ENCODE results near the gene SET.
A peak's percentile ranks its signal among the peaks of the same experiment; 100 is the strongest.

Gene SET

DNA sequence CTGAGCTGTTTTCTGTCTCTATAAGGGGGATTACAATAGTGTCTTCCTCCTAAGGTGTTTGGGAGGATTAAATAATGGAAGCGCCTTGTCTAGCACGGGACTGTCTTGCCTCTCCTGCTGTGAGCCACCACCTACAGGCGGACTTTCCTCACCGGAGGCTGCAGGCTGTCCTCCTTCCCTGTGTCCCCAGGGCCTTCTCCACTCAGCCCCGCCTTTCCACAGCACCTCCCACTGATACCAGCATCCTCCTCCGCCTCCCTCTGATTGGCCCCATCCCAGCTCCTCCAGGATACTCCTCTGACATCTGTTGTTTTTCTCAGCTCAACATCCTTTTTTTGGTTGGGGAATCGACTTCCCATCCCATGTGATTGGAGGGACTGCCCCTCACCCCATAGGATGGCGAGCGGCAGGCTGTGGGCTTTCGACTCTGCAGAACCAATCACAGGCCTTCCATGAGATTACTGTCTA, 35.8 kb downstream of the SET start:
- Mint-ChIP-seq H3K27me3 (no peaks in the 10 kb centered on the region), H3K27ac (peak overlapping the region; percentile 94), H3K4me3 (peak overlapping the region; percentile 86), H3K9me3 (no peaks in the 10 kb centered on the region), H3K36me3 (ENCODE audit: low read depth) (peaks cover 35% of the 10 kb centered on the region), H3K4me1 (ENCODE audit: low read depth) (peaks cover 39% of the 10 kb centered on the region)
- DNase-seq: peak; percentile 55

DNA sequence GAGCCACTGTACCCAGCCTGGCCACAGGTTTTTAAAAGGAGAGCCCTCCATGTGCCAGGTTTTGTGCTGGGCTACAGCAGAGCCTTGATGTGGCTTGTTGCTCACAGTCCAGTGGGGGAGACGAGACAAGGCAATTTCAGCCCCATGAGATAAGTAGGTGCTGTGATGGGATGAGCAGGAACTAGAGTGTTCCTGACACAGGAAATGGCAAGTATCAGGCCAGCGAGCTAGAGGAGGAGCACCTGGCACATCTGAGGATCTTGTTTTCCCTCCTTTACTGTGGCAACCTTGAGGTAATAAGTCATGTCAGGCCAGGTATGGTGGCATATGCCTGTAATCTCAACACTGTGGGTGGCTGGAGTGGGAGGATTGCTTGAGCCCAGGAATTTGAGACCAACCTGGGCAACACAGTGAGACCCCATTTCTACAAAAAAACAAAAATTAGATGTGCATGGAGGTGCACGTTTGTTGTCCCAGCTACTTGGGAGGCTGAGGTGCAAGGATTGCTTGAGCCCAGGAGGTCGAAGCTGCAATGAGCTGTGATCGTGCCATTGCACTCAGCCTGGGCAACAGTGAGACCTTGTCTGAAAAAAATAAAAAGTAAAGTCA, 38.7 kb downstream of the SET start:
- Mint-ChIP-seq H3K27me3 (no peaks in the 10 kb centered on the region), H3K9me3 (no peaks in the 10 kb centered on the region), H3K36me3 (ENCODE audit: low read depth) (peaks cover 24% of the 10 kb centered on the region), H3K4me1 (ENCODE audit: low read depth) (peaks cover 30% of the 10 kb centered on the region), H3K27ac (peak overlapping the region; percentile 24), H3K4me3 (no peak overlapping the region)
- no peak for DNase-seq

GRCh38 chr9:128728298-128728697, 39.3 kb downstream of the SET start:
- Mint-ChIP-seq H3K27me3 (no peaks in the 10 kb centered on the region), H3K36me3 (ENCODE audit: low read depth) (peaks cover 29% of the 10 kb centered on the region), H3K4me1 (ENCODE audit: low read depth) (peaks cover 25% of the 10 kb centered on the region), H3K4me3 (no peak overlapping the region), H3K27ac (no peak overlapping the region), H3K9me3 (no peaks in the 10 kb centered on the region)
- no peak for DNase-seq

DNA sequence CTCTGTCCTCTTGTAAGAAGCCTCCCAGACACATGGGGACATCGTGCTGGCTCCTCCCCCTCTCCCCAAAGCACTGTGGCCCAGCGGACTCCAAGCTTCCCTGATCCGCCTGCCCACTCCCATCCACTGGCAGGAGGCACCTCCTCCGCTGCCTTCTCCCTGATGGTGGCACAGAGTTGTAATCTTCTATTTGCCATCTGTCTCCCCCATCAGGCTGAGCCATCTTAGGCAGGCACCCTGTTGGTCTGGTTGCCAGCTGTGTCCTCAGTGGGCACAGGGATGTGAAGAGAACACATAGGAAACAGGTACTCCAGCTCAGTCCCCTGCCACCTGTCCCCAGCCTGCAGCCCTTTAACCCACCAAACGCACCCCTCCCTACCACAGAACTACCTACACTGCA, 40.3 kb downstream of the SET start:
- Mint-ChIP-seq H3K4me3 (no peak overlapping the region), H3K27ac (peak overlapping the region; percentile 11), H3K36me3 (ENCODE audit: low read depth) (peaks cover 28% of the 10 kb centered on the region), H3K9me3 (no peaks in the 10 kb centered on the region), H3K4me1 (ENCODE audit: low read depth) (peaks cover 20% of the 10 kb centered on the region), H3K27me3 (no peaks in the 10 kb centered on the region)
- no peak for DNase-seq

DNA sequence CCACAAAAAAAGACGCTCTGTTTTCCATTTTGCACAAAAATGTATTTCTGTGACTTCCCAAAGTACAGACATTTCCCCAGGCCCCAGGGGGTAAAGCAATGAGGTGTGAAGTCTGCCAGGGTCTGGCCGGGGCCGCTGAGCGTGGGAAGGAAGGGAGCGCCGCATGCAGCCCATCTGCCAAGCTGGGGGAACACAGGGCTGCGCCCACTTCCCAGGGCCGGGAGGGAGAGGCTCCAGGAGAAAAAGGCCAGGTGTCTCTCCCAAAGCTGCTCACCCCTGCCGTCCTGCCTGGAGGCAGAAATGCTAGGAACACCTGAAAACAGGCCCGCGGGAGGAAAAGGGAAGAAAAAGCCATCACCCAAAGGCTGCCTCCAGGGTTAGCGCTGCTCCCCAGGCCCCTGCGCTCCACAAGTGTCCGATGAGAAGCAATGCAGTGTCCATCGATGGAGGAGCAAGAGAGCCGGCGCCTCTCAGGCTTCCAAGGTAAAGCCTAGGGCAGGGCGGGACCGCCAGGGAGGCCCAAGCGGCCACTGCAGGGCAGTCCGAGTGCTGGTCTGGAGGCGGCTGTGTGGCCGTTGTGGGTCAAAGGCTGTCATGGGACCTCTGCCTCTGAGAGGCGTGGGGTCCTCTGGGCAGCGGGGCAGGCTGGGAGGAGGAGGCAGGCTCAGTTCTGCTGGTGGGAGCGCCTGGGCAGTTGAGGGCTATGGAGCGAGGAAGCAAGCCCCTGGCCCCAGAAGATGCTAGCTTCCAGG, 40.9 kb downstream of the SET start:
- H3K9me3 Mint-ChIP-seq: no peaks in the 10 kb centered on the region
- H3K27ac Mint-ChIP-seq: peak overlapping the region; percentile 11
- no peak for DNase-seq
- no peaks in the 10 kb centered on the region for H3K27me3 Mint-ChIP-seq
- peaks cover 27% of the 10 kb centered on the region for H3K36me3 Mint-ChIP-seq (ENCODE audit: low read depth)
- H3K4me3 Mint-ChIP-seq: no peak overlapping the region
- peaks cover 13% of the 10 kb centered on the region for H3K4me1 Mint-ChIP-seq (ENCODE audit: low read depth)

DNA sequence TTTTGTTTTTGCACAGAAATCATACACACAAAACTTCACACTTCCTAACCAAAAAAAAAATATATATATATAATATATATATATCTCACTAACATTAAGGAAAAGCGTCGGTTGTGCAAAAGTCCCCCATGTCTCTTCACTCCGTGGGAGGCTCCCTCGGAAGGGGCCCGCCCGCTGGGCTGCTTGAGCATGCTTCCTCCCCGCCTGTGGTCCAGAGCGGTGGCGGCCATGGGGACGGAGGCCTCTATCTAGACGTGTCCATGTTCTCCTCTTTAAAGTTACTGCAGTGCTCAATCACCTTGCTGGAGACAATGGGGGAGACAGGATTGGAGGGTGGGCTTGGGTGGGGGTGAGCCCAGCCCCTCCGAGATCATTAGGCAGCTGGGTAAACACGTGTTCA, 42.1 kb downstream of the SET start:
- no peaks in the 10 kb centered on the region for H3K9me3 Mint-ChIP-seq
- H3K27me3 Mint-ChIP-seq: no peaks in the 10 kb centered on the region
- no peak overlapping the region for H3K27ac Mint-ChIP-seq
- peaks cover 33% of the 10 kb centered on the region for H3K36me3 Mint-ChIP-seq (ENCODE audit: low read depth)
- H3K4me3 Mint-ChIP-seq: no peak overlapping the region
- DNase-seq: no peak
- H3K4me1 Mint-ChIP-seq (ENCODE audit: low read depth): peaks cover 5% of the 10 kb centered on the region

DNA sequence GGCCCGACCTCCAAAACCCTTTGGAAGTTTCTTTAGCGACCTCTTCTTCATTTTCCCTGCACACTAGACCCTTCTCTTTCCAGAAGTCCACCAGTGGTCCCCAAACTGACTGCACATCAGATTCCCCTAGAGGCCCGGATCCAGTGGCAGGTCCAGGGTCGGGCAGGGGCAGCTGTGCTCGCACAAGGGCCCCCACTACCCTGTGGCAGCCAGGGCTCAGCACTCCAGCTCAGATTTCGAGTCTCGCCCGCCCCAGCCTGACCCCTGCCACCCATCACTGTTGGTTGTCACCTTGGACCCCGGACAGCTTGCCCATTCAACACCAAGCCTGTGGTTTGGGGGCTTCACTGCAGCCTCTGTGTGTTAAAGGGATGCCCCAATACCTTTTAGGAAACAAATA, 42.7 kb downstream of the SET start:
- no peaks in the 10 kb centered on the region for H3K9me3 Mint-ChIP-seq
- H3K4me3 Mint-ChIP-seq: no peak overlapping the region
- DNase-seq: no peak
- H3K27me3 Mint-ChIP-seq: no peaks in the 10 kb centered on the region
- H3K4me1 Mint-ChIP-seq (ENCODE audit: low read depth): peaks cover 4% of the 10 kb centered on the region
- H3K27ac Mint-ChIP-seq: no peak overlapping the region
- peaks cover 33% of the 10 kb centered on the region for H3K36me3 Mint-ChIP-seq (ENCODE audit: low read depth)

DNA sequence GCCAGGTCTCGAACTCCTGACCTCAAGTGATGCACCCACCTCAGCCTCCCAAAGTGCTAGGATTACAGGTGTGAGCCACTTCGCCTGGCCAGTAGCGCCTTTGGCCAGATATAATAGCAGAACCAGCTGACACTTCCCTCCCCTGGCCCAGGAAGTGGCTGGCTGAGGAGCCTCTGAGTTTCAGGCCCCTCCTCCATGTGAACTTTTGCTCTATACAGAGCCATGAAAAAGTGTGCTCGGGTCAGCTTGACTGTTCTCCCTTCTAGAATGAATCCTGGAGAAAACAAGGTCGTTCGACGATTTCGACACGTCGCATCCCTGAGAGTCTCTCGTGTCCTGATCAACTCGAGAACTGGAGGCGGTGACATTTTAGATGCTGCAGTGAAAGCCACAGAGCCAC, 43.6 kb downstream of the SET start:
- Mint-ChIP-seq H3K27ac (no peak overlapping the region), H3K4me3 (no peak overlapping the region), H3K9me3 (no peaks in the 10 kb centered on the region), H3K36me3 (ENCODE audit: low read depth) (peaks cover 37% of the 10 kb centered on the region), H3K4me1 (ENCODE audit: low read depth) (peaks cover 2% of the 10 kb centered on the region), H3K27me3 (no peaks in the 10 kb centered on the region)
- DNase-seq: no peak

DNA sequence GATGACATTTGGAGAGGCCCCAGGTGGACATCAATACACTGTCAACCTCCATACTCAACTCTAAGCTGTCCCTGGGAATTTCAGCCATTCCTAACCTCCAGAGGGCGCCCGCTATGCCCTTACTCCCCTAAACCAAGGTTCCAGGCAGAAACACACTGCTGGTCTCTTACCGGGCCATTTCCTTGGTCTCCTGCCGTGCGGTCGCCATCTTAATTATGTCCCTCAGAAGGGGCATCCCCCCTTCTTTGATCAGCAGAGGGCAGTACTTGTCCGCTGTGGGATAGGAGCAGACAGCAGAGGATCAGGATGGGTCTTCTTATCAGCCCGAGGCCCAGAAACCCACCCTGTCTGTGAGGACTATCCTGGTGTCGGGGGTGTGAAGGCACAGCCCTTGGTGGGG, 44.2 kb downstream of the SET start:
- Mint-ChIP-seq H3K4me1 (ENCODE audit: low read depth) (no peaks in the 10 kb centered on the region), H3K9me3 (no peaks in the 10 kb centered on the region), H3K27ac (no peak overlapping the region), H3K36me3 (ENCODE audit: low read depth) (peaks cover 37% of the 10 kb centered on the region), H3K4me3 (no peak overlapping the region), H3K27me3 (no peaks in the 10 kb centered on the region)
- DNase-seq: no peak

- no peak for DNase-seq
- Mint-ChIP-seq H3K27me3 (no peaks in the 10 kb centered on the region), H3K27ac (no peak overlapping the region), H3K4me3 (no peak overlapping the region), H3K9me3 (no peaks in the 10 kb centered on the region), H3K36me3 (ENCODE audit: low read depth) (peaks cover 42% of the 10 kb centered on the region), H3K4me1 (ENCODE audit: low read depth) (no peaks in the 10 kb centered on the region)
These were observed 46.4 kb downstream of the SET start for GRCh38 chr9:128735373-128735772.

DNA sequence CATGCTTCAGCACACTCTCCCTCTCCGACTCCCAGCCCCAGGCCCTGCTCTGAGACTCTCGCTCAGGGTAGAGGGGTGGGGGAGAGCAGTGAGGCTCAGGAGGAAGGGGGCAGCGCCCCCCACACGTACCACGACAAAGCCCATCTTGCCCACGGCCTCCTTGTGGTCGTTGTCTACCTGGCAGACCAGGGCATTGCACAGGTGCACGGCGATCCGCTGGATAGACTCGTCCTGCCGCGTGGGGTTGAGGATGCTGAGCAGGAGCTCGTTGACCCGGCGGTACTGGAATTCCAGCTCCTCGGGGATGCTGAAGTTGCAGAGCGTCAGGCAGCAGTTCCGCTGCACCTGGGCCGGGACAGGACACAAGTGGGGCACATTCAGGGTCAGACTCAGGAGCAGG, 53.4 kb downstream of the SET start:
- Mint-ChIP-seq H3K27me3 (no peaks in the 10 kb centered on the region), H3K4me3 (no peak overlapping the region), H3K27ac (no peak overlapping the region), H3K36me3 (ENCODE audit: low read depth) (peaks cover 27% of the 10 kb centered on the region), H3K9me3 (no peaks in the 10 kb centered on the region), H3K4me1 (ENCODE audit: low read depth) (no peaks in the 10 kb centered on the region)
- no peak for DNase-seq

- no peaks in the 10 kb centered on the region for H3K27me3 Mint-ChIP-seq
- no peaks in the 10 kb centered on the region for H3K4me1 Mint-ChIP-seq (ENCODE audit: low read depth)
- H3K9me3 Mint-ChIP-seq: no peaks in the 10 kb centered on the region
- H3K36me3 Mint-ChIP-seq (ENCODE audit: low read depth): peaks cover 26% of the 10 kb centered on the region
- DNase-seq: no peak
- no peak overlapping the region for H3K27ac Mint-ChIP-seq
- H3K4me3 Mint-ChIP-seq: no peak overlapping the region
These were observed 54.4 kb downstream of the SET start for GRCh38 chr9:128743421-128743820.

Measured in activated T-cell treated with anti-CD3 and anti-CD28 coated beads, Interleukin-2, amount 50 U/mL, for 24 hours (primary cell).